ENCODE data around the gene VWA7.

The VWA7 gene

DNA sequence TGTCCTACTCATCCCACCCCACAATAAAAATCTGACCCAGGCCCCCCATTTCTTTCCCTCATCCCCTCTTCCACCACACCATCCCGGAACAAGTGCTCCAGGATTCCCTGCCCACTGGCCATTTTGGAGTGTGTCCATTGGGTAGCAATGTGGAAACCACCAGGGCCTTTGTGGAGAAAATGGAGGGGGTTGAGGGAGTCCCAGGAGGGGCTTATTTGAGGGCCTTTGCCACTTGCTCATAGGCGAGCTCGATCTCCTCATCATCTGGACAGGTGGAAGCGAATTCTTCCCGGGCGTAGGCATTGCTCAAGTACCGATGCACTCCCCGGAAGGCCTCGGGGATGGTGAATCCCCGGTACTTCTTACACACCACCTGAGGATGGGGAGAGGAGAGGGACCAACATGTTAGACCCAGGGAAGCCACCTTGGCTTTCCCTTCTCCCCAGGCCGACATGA, 46.5 kb downstream of the VWA7 start:
- DNase-seq (ENCODE audit: low read depth in 3 of 3, low spot score in 1 of 3) = no peak

- DNase-seq (ENCODE audit: low read depth in 3 of 3, low spot score in 1 of 3) = peak in 1 of 3 donors; percentile 56
Observed at GRCh38 chr6:31729979-31730630, 47.0 kb downstream of the VWA7 start.

DNA sequence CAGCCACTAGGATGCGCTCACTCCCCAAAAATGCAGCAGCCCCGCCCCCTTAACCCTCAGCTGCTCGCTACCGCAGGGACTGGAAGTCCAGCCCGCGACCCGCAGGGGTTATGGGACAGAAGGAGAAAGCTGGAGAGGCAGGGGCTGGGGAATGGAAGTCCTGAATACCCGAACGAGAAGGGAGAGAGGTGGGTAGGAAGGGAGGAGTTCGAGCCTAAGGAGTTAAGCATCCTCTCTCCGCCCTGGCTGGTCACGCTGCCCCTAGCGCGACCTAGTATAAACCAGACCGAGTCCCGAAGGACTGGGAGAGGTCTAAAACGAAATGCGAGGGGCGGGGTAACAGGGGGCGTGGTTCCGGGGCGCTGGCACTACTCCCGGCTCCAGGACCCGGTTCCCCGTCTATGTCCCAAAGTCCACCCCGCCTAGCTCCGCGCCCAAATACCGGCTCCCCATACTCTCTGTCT, 47.6 kb downstream of the VWA7 start:
- peak in 2 of 3 donors; percentile 64 to 73 for DNase-seq (ENCODE audit: low read depth in 3 of 3, low spot score in 1 of 3)

DNA sequence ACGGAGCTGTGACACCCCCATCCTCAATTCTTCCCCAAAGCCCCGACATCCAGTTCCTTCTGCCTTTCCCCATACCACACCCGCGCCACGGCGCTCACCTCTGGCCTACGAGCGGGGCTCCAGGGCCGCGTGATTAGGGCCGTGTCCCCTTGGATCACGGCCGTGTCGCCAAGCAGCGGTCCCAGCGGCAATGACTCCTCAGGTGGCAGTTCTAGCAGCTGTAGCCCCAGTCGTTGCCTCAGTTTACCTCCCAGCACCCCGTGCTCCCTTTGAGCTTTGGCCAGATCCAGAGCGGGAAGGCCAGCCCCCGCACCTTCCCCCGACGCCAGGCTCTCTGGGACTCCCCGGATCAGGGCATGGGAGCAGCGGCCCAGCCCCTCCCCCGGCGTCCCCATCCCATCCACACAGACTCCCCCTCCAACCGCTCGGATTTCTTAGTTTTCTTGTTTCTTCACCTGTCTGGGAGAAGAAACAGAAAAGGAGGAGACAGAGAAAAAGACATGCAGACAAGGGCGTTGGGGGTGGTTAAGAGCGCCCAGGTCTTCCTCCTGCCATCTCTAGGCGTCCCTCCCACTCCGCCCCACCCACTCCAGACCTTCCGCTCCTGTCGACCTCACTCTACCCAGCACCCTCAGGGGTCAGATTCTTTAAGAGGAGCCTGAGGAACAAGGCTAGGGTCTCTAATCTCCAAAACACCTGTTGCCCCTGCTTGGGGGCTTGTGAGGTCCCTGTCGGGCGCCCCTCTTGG, 48.2 kb downstream of the VWA7 start, which contains the start of gene DDAH2:
TSS of gene DDAH2 (minus strand) at position 533 of the 748 bp plus-strand sequence. CDS start at position 395, 138 bp downstream.
- no peak for DNase-seq (ENCODE audit: low read depth in 3 of 3, low spot score in 1 of 3)

- DNase-seq (ENCODE audit: low read depth in 3 of 3, low spot score in 1 of 3) = no peak
Observed at GRCh38 chr6:31727717-31728671, 49.1 kb downstream of the VWA7 start.

DNA sequence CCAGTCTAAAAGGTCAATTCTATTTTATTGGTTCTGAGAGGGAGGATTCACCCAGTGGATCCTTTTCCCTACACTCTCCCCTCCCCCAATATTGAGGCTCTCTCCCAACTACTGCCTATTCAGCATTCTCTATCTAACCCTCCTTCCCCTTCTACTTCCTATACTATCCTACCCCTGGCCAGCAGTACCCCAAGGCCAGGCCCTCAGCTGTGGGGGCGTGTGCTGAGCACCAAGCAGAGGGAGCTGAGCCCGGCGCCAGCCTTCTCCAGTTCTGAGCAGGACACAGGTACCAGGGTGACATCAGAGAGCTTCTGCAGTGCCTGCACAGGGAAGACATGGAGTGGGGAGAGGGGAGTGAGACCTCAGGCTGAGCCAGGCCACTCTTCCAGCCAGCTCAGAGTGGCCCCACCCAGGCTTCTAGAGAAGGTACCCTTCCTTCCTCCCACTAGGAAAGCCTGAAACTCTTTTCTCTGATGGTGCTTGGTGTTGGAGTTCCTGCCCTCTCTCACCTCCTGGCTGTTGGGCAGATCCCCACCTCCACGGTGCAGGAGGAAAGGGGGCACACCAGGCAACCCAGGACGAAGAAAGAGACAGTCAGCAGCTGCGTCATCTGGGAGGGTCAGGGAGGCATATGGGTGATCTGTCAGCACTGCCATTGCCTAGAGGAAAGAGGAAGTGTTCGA, 50.0 kb downstream of the VWA7 start:
- DNase-seq (ENCODE audit: low read depth in 3 of 3, low spot score in 1 of 3) = no peak

GRCh38 chr6:31725502-31726350, 51.4 kb downstream of the VWA7 start:
- no peak for DNase-seq (ENCODE audit: low read depth in 3 of 3, low spot score in 1 of 3)

GRCh38 chr6:31723980-31724691, 53.0 kb downstream of the VWA7 start:
- no peak for DNase-seq (ENCODE audit: low read depth in 3 of 3, low spot score in 1 of 3)

GRCh38 chr6:31723245-31723979, 53.7 kb downstream of the VWA7 start, which contains the start of gene MPIG6B:
TSS of gene MPIG6B (plus strand) at chr6:31723373. CDS start at chr6:31723384, 11 bp downstream.
- no peak for DNase-seq (ENCODE audit: low read depth in 3 of 3, low spot score in 1 of 3)

DNA sequence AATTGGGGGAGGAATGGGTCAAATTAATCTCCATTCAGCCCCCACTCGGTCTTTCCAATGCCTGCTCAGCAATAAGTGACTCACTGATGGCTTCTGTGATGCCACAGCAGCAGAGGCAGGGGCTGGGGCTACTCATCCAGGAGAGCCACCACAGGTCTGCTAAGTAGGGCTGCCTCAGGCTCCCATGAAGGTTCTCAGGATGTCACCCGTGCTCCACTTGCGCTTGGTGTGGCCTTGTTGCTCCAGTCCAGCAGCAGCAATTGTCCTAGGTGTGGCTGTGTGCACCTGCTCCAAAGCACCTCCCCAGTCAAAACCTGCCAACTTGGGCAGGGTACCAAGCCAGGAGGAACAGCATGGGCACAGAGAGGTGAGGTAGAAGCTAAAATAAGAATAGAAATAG, 55.0 kb downstream of the VWA7 start:
- DNase-seq (ENCODE audit: low read depth in 3 of 3, low spot score in 1 of 3) = no peak

DNA sequence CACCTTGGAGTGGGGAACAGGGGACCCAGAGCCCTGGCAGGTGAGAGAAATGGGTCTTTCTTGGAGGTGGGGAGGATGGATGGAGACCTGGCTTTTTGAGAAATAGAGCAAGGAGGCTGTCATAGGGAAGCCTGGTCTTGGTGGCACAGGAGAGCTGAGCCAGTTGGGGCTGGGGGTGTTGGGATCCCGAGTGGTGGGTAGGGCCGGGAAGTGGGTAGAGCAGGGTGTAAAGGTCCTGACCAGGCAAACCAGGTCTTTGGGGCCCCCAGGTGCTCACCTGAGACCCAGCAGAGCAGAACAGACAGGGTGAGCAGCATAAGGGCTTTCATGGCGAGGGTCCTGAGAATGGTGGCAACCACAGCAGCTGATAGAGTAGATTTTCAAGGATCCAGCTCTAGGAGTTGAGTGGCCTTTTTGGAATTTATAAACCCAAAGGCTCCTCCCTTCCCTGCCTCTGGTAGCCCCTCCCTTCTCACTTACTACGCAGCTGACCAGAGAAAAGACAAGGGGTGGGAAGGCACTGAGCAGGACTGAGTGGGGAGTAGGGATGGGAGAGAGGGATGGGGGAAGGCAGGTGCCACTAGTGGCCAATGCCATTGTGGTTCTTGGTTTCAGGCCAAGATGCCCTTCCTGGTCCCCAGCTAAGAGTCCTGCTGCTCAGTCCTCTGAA, 55.6 kb downstream of the VWA7 start, which contains the start of gene LY6G6C:
TSS of gene LY6G6C (minus strand) at position 396 of the 670 bp plus-strand sequence. CDS start at position 329, 67 bp downstream.
- DNase-seq (ENCODE audit: low read depth in 3 of 3, low spot score in 1 of 3) = no peak

- DNase-seq (ENCODE audit: low read depth in 3 of 3, low spot score in 1 of 3) = no peak
Observed at GRCh38 chr6:31720196-31720770, 56.8 kb downstream of the VWA7 start.

DNA sequence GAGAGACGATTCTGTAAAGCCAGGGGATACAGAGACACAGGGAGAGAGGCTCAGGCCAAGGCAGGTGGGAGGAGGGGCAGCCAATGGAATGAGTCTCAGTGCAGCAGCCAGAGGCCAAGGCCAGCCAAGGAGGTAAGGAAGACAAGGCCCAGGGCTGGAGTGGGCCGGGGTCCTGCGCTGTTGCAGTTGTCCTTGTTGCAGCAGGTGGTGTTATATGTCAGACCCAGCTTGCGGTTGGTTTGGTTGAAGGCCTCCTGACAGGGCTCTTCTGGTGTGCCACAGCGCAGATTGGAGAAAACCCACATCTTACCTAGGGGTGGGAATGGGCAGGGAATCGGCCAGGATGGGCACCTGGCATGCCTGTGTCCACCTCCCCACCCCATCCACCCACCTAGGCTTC, 58.1 kb downstream of the VWA7 start:
- DNase-seq (ENCODE audit: low read depth in 3 of 3, low spot score in 1 of 3) = no peak

DNA sequence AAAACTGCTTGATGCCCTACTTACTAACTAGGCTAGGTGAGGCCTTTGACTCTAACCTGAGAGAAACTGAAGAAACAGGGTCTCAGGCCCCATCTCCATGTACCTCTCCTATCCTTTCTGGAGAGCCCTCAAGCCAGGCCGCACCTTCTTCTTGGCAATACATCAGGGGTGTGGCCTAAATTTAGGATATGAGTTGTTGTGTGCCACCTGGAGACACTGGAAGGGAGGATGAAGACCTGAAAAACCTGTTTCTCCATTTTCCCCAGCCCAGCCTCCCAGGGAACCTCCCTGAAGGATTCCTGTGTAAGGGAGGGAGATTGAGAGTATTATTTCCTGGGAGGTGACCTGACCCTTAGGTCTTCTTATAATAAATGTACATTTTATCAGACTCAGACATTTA, 58.9 kb downstream of the VWA7 start:
- no peak for DNase-seq (ENCODE audit: low read depth in 3 of 3, low spot score in 1 of 3)

GRCh38 chr6:31717499-31718222, 59.5 kb downstream of the VWA7 start:
- no peak for DNase-seq (ENCODE audit: low read depth in 3 of 3, low spot score in 1 of 3)
